NB4 (cell line): ENCODE data around the gene ADGRD2.

Source experiments
- MYC ChIP-seq: IDR thresholded peaks from 2 replicates; pipeline ENCODE4 v1.6.1; 2011; ENCODE audit warnings: low read depth, low read length
- POLR2A ChIP-seq: IDR thresholded peaks from 2 replicates; pipeline ENCODE4 v1.6.1; 2011; ENCODE audit warnings: mild to moderate bottlenecking; ENCODE audit not compliant: insufficient read length; ENCODE audit errors: extremely low read depth
- TF ChIP-seq, protein P1 (sequence below): IDR thresholded peaks from 2 replicates; pipeline ENCODE4 v1.6.1; 2011; ENCODE audit warnings: low read depth, low read length
- TF ChIP-seq, protein P2 (sequence below): IDR thresholded peaks from one replicate; pipeline ENCODE4 v1.5.1; 2012; ENCODE audit warnings: low read depth, low read length

DNA sequence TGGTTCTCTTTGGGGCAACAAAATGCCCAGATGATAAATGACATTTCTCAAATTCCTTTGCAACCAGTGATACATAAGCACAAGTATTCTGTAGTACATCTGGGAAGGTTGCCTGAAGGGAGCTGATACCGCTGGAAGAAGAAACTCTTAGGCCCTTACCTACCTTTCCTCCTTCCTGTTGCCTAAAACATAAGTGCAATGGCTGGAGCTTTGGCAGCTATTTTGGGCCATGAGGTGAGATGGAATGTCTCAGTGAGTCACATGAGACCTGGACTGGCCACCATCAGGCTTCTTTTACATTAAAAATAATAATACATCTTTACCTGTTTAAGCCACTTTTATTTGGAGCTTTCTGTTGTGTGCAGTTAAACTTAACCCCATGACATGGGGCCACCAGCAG, 11.2 kb upstream of the ADGRD2 start:
- TF ChIP-seq, protein P1, sequence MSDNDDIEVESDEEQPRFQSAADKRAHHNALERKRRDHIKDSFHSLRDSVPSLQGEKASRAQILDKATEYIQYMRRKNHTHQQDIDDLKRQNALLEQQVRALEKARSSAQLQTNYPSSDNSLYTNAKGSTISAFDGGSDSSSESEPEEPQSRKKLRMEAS, result no peak
- TF ChIP-seq, protein P2, sequence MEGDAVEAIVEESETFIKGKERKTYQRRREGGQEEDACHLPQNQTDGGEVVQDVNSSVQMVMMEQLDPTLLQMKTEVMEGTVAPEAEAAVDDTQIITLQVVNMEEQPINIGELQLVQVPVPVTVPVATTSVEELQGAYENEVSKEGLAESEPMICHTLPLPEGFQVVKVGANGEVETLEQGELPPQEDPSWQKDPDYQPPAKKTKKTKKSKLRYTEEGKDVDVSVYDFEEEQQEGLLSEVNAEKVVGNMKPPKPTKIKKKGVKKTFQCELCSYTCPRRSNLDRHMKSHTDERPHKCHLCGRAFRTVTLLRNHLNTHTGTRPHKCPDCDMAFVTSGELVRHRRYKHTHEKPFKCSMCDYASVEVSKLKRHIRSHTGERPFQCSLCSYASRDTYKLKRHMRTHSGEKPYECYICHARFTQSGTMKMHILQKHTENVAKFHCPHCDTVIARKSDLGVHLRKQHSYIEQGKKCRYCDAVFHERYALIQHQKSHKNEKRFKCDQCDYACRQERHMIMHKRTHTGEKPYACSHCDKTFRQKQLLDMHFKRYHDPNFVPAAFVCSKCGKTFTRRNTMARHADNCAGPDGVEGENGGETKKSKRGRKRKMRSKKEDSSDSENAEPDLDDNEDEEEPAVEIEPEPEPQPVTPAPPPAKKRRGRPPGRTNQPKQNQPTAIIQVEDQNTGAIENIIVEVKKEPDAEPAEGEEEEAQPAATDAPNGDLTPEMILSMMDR, result no peak
- TF ChIP-seq POLR2A (no peak), MYC (no peak)
